Activated T-cell treated with anti-CD3 and anti-CD28 coated beads, Interleukin-2, amount 50 U/mL, for 48 hours (primary cell): ENCODE data around the gene PCDHB7.
"Not testable (repeated sequence)": the region's sequence is repeated elsewhere in the genome, so short reads cannot be mapped to it uniquely, and the experiment has no call there.

ENCODE experiments used
- DNase-seq, 2 experiments: peaks; one replicate each; pipeline ENCODE4 v3.0.0-alpha.2; 2020

PCDHB7 gene

DNA sequence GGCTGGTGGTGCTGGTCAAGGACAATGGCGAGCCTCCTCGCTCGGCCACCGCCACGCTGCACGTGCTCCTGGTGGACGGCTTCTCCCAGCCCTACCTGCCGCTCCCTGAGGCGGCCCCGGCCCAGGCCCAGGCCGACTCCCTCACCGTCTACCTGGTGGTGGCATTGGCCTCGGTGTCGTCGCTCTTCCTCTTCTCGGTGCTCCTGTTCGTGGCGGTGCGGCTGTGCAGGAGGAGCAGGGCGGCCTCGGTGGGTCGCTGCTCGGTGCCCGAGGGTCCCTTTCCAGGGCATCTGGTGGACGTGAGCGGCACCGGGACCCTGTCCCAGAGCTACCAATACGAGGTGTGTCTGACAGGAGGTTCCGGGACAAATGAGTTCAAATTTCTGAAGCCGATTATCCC, 53.0 kb downstream of the PCDHB7 start:
- not testable (repeated sequence) for DNase-seq
